Esophagus mucosa (tissue), 1 donor: ENCODE data around the gene MUC2. TPM values are rescaled to one million over a fixed set of nuclear protein-coding genes. Genes with fewer than 3 reads are reported as not detected.

ENCODE experiments used
- ATAC-seq: fragments of 200-7000 bp; cut with Tn5 transposase; one replicate; pipeline ENCODE4 v1.9.1; 2020
- total RNA-seq: library from RNA; stranded (reverse); gene quantifications from one replicate; pipeline ENCODE4 v1.2.4, GENCODE V29; 2023
- donor health status: DM: yes; HTN: yes; CAD: no.

Gene MUC2
- total RNA-seq, 1 donor from 2014 or later = 0.08 TPM

DNA sequence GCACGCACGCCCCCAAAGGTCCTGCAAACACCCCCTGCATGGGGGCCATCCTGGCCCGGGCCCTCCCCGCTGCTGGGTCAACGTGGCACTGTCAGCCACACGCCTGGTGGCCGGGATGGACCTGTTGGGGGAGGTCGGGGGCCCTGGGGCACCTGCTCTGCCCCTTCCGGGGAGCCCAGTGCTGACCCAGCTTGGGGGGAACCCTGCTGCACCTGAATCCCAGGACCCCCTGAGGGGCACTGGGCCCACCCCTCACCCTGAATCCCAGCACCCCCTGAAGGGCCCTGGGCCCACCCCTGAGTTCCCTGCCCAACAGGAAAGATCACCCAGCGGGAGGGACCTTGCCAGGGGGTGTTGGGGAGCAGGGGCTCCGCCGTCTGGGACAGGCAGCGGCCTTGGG lies 37.7 kb upstream of the MUC2 start:
- ATAC-seq = no peak

GRCh38 chr11:1037506-1038055 lies 37.1 kb upstream of the MUC2 start:
- ATAC-seq = no peak

GRCh38 chr11:1038361-1038760 lies 36.3 kb upstream of the MUC2 start:
- no peak for ATAC-seq

DNA sequence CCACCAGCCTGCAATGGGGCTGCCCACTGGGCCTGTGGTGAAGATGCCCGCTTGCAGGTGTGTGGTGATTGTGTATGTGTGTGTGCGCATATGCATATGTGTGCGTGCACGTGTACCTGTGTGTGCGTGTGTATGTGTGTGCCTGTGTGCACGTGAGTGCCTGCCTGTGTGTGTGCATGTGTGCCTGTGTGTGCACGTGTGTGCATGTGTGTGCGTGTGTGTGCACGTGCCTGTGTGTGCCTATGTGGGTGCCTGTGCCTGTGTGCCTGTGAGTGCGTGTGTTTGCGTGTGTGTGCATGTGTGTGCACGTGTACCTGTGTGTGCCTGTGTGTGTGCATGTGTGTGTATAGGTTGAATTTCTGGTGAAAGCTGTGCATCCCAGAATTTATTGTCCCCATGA lies 35.8 kb upstream of the MUC2 start:
- ATAC-seq = no peak

GRCh38 chr11:1039481-1040427 lies 34.9 kb upstream of the MUC2 start:
- no peak for ATAC-seq

DNA sequence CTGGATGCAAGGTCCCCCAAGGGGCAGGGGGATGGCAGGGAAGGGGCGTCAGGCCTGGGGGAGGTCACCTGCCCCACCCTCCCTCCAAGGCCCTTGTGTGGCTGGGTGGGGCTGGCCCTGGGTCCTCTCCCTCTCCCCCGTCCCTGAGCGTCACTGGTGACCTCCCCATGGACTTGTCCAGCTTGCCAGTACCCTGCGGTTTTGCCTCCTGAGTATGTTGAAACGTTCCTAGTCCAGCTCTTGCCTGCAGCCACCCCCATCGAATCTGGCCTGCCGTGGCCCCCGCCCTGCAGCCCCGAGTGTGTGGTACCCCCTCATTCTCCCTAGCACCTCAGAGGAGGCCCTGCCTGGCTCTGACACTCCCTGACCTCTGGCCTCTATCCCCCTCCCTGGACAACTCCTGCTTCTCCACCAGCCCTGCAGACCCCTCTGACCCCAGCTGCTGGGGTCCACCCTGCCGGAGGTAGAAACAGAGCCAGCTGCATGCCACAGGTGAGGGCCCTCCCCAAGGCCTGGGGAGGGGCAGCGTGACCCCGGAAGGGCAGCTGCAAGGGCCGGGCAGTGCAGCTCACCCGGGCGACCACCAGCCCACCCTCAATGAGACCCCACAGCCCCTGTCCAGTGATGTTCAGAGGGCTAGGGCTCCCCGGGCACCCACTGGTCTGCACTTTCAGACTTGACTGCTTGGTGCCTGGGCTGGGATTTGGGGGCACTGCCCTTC lies 34.1 kb upstream of the MUC2 start:
- ATAC-seq = no peak

- ATAC-seq = no peak
These were observed 33.6 kb upstream of the MUC2 start for GRCh38 chr11:1041149-1041467.

DNA sequence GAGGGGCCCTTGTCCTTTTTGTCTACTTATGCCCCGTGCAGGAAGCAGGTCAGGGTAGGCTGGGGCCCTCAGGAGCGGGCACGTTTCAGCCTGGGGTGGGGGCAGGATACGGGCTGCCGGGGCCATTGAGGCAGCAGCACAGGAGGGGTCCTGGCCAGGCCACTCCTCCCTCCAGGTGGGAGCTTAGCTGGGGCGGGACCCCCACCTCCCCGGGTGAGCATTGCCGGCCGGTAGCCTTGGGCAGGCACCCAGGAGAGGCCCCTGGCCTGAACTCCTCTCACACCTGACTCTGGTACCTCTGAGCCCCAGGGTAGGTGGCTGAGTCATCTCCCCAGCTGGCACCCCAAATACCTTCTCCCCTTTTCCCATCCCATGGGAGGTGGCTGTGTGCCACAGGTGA lies 33.2 kb upstream of the MUC2 start:
- ATAC-seq = no peak

GRCh38 chr11:1041936-1042608 lies 32.6 kb upstream of the MUC2 start:
- ATAC-seq = no peak

DNA sequence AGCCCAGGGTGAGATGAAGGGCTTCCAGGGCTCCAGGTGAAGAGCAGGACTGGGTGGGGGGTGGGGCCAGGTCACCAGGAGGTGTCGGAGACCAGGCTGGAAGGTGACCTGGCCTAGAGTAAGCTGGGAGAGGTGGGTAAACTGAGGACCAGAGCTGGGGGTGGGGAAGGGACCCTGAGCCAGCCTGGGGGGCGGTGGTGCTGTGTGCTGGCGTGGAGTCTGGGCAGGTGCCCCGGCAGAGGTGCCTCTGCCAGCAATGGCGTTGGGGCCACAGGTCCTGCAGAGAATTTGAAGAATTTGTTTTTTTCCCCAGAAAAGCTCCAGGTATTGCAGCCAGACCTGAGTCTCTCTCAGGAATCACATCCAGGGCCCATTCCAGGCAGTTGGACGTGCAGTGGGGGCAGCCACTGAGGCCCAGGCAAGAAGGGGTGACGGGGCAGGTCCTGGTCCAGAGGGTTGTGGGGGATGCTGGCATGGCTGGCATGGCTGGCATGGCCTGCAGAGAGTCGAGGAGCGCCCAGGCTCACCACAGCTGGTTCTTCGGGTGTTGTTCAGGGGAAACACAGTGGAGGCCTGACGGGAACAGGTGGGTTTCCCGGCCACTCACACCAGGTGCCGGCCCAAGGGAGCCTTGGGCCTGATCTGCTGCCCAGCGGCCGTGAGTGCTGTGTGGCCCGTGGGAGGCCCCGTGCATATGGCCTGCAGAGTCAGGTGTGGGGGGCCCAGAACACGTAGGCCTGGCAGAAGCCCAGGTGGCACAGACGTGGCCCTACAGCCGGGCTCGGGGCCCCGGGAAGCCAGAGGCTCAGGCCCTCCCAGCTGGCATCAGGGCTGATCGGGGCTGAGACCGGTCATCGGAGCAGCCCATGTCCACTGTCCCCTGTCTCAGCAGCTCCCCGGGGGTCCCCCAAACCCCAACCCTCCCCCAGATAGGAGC lies 31.8 kb upstream of the MUC2 start:
- ATAC-seq = no peak

GRCh38 chr11:1043563-1044096 lies 31.0 kb upstream of the MUC2 start:
- peak; percentile 16 for ATAC-seq

GRCh38 chr11:1044160-1044559 lies 30.5 kb upstream of the MUC2 start:
- ATAC-seq = no peak

DNA sequence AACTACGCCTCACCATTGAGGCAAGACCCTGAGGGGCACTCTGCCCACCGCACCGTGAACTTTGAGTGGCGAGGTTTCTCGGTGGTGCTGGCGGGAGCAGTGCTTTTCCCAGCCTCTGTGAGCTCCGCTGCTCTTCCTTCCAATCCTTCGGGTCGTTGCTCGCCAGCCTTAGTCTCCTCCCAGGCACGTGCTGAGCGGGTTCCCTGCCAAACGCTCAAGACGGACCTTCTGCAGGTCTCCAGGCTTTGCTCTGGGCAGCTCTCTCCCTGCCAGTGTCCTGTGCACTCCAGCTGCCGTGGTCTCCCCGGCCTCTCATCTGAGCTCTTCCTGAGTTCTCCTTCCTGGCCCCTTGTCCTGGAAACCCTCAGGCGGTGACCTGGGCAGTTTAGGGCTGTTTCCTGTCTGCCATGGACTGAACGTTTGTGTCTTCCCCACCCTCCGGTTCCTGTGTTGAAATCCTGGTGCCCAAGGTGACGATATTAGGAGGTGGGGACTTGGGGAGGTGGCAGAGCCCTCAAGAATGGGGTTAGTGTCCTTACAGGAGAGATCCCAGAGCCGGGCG lies 27.0 kb upstream of the MUC2 start:
- ATAC-seq = no peak

DNA sequence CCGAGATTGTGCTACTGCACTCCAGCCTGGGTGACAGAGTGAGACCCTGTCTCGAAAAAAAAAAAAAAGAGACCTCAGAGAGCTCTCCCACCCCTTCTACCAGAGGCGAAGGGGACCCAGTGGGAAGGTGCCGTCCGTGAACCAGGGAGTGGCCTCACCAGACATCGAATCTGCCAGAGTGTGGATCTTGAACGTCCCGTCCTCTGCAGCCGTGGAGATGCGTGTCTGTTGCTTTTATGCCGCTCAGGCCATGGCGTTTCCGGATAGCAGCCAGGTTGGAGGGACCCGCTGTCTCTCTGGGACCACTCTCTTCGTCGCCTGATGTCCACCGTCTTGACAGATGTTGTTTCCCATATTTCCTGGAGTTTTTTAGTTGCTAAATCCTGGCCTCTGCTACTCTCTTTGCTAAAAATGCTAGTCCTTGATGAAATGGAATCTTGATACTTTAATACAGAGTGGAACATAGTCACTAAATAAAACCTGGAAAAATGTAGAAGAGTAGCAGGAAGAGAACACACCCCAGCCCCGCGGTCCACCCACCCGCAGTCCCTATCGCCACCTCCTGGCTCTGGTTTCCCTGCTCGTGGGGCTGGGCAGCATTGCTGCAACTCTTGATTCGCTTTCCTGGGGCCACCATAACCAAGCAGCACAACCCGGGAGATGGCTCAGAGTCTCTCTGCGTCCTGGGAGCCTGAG lies 26.2 kb upstream of the MUC2 start:
- ATAC-seq = no peak

DNA sequence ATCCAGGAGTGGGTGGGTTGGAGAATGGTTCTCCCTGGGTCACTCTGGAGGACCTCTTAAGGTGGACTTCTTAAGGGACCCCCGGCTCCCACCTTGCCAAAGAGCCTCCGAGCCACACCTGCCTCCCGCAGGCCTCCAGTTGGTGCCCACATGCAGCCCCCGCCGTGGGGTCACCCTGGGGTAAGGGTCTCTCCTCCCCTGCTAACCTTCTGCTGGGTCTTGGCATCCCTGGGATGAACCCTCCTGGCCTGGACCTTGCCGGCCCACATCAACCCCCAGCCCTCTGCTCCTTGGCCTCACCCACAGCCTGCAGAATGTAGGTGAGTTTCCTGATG lies 25.6 kb upstream of the MUC2 start:
- no peak for ATAC-seq

DNA sequence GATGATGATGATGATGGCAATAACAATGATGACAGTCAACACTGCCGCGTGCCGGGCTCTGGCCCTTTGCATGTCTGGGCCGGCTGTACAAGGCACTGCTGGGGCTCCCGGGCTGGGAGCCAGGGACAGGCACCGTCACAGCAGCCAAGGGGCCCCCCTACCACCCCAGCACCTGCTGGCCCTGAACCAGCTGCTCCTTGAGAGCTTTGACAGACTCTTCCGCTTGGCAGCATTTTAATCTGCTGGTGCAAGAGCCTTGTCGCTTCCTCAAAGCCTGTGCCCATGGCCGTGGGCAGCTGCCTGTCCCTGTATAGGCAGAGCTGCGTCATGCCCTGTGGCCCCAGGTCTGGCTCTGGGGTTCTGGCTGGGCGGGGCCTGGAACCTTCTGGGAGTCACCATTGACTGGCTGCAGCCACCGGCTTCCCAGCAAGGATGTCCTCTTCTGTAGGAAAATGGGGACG lies 25.2 kb upstream of the MUC2 start:
- ATAC-seq = peak; percentile 37

DNA sequence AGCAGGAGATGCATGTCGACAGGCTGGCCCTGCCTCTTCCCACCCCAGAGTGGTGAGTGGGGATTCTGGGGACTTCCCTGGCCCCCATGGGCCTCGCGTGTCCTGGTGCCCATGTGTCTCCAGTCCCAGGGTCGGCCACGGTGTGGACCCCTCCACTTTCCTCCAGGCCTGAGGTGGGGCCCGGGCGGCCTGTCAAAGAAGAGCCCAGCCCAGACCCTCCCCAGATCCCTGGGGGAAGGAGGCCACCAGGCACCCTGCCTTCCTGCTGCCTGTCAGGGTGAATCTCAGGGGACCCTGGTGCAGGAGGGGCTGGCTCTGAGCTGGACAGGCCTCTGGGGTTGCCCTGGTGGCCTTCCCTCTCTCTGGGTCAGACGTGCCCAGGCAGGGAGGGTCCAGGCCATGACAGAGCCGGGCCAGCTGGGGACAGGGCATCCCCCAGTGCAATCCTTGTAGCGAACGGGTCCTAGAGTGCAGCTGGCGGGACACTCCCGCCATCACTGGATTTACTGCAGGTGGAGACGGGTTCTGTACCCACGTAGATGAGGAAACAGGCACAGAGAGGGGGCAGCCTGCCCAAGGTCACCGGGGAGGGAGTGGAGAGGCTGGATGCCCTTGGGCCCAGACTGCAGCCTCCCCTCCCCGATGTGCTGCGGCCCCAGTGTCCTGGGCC lies 24.6 kb upstream of the MUC2 start:
- no peak for ATAC-seq

DNA sequence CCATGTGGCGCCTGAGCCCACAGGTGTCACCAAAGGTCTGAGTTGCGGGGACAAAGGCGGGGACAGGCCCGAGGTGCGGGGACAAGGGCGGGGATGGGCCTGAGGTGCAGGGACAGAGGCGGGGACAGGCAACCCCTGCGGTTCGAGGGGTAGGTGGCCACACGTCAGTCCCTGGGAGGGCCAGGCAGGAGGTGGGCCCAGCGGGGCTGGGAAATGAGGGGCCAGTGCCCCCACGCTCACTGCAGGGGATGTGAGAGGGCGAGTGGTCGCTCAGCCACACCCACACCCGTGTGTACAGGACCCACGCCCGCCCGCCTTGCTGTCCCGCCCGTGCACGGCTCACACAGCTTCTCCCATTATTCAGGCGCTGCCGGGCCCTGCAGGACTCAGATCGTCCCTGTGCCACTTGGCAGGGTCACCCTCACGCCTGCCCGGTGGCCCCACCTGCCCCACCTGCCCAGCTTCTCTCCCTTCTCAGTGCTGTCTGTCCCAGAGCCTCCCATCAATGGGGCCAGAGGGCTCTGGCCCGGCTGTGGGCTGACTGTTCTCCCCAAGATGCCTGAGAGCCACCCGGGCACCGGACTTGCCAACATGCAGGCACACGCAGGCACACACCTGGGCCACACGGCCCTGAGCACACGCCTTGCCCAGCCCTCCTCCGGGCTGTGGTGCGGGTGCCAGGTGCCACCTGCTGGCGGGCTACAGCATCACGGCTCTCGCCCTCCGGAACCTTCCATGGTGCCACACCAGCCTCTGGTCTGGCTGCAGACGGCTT lies 23.9 kb upstream of the MUC2 start:
- ATAC-seq = peak; percentile 95

GRCh38 chr11:1051356-1052132 lies 23.1 kb upstream of the MUC2 start:
- ATAC-seq = no peak
